ENCODE measurements around the gene PPP1R12B.
A peak's percentile ranks its signal among the peaks of the same experiment; 100 is the strongest.
"Not testable (repeated sequence)": the region's sequence is repeated elsewhere in the genome, so short reads cannot be mapped to it uniquely, and the experiment has no call there.

PPP1R12B gene

GRCh38 chr1:202587859-202588485, 239.5 kb downstream of the PPP1R12B start:
- DNase-seq, result no peak

GRCh38 chr1:202588503-202589189, 240.1 kb downstream of the PPP1R12B start:
- DNase-seq, result no peak

- no peak for DNase-seq
Observed at GRCh38 chr1:202589190-202589930, 240.9 kb downstream of the PPP1R12B start.

GRCh38 chr1:202590126-202590525, 241.6 kb downstream of the PPP1R12B start:
- DNase-seq, result no peak

- DNase-seq, result no peak
Observed at GRCh38 chr1:202590975-202591411, 242.5 kb downstream of the PPP1R12B start.

GRCh38 chr1:202591515-202591914, 243.0 kb downstream of the PPP1R12B start:
- no peak for DNase-seq

- DNase-seq, result no peak
Observed at GRCh38 chr1:202592146-202592545, 243.6 kb downstream of the PPP1R12B start.

- no peak for DNase-seq
Observed at GRCh38 chr1:202593845-202594244, 245.3 kb downstream of the PPP1R12B start.

GRCh38 chr1:202596638-202597037, 248.1 kb downstream of the PPP1R12B start:
- no peak for DNase-seq

- DNase-seq, result no peak
Observed at GRCh38 chr1:202597090-202597761, 248.7 kb downstream of the PPP1R12B start.

GRCh38 chr1:202599669-202600431, 251.4 kb downstream of the PPP1R12B start:
- DNase-seq, result peak in 1 of 2 experiments; percentile 62

- no peak for DNase-seq
Observed at GRCh38 chr1:202600432-202601041, 252.0 kb downstream of the PPP1R12B start.

GRCh38 chr1:202603435-202603834, 254.9 kb downstream of the PPP1R12B start:
- DNase-seq, result no peak

- no peak for DNase-seq
Observed at GRCh38 chr1:202605515-202605914, 257.0 kb downstream of the PPP1R12B start.

- not testable (repeated sequence) for DNase-seq
Observed at GRCh38 chr1:202612036-202612435, 263.5 kb downstream of the PPP1R12B start.

GRCh38 chr1:202613571-202613970, 265.1 kb downstream of the PPP1R12B start:
- no peak for DNase-seq

GRCh38 chr1:202614363-202615207, 266.1 kb downstream of the PPP1R12B start:
- DNase-seq, result not testable (repeated sequence)

GRCh38 chr1:202615208-202615500, 266.7 kb downstream of the PPP1R12B start:
- not testable (repeated sequence) for DNase-seq

GRCh38 chr1:202615501-202616354, 267.2 kb downstream of the PPP1R12B start:
- DNase-seq, result no peak

- DNase-seq, result no peak
Observed at GRCh38 chr1:202616355-202616915, 267.9 kb downstream of the PPP1R12B start.
